Fibroblast of lung (primary cell): Measurements from ENCODE around the gene IZUMO3.

Source experiments
- EZH2 ChIP-seq: IDR thresholded peaks from 2 replicates; pipeline ENCODE4 v1.5.1; 2012; ENCODE audit warnings: low read length, control low read depth, mild to moderate bottlenecking; ENCODE audit errors: missing control alignments
- TF ChIP-seq, protein P1 (sequence below), 2 donors: IDR thresholded peaks in 1 of 2; conservative IDR thresholded peaks in 1 of 2; 1 replicate in 1 of 2; 2 replicates in 1 of 2; pipeline ENCODE4 v1.5.1; 2011 to 2012; ENCODE audit warnings: low read length in 2 of 2, control low read depth in 1 of 2, inconsistent platforms in 1 of 2, low read depth in 1 of 2, mild to moderate bottlenecking in 1 of 2

DNA sequence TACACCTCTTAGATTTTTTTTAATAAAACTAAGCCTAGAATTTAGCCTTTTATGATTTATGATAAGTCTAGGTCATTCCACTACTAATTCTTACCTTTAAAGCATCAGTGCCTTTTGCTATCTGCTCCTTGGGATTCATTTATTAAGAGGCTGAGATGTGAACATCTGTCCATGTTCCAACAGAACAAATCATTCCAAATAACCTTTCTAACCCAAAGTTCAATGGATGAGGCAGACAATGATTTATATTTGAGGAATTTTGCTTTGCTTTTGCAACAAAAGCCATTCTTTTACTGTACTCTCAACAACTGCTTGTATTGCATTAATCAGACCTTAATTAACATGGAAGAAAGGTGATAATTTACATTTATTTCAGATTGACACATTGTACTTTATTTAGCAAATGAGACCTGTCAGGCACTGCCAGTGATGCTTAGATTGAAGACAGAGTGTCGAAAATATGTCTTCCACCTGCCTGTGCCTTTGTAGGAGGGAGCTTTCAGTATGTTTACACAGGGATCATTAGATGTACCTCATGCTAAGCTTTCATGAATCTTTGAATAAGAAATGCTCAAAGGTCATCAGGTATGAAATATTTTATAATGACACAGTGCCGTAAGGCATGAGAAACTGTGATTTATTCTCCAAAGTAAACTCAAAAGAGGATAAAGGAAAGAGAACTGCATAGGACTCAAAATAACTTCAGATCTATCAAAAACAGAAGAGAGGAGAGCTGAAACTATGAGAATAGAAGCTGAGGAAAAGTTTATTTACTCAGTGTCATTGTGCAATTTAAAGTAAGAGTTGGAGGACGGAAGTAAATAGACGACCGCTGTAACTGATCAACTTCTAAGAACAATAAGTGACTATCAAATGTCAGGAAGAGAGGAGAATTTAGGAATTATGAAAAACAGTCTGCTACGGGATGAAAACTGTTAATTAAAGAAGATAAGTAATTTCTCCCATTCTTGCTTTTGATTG lies 36.7 kb upstream of the IZUMO3 start:
- TF ChIP-seq, protein P1, sequence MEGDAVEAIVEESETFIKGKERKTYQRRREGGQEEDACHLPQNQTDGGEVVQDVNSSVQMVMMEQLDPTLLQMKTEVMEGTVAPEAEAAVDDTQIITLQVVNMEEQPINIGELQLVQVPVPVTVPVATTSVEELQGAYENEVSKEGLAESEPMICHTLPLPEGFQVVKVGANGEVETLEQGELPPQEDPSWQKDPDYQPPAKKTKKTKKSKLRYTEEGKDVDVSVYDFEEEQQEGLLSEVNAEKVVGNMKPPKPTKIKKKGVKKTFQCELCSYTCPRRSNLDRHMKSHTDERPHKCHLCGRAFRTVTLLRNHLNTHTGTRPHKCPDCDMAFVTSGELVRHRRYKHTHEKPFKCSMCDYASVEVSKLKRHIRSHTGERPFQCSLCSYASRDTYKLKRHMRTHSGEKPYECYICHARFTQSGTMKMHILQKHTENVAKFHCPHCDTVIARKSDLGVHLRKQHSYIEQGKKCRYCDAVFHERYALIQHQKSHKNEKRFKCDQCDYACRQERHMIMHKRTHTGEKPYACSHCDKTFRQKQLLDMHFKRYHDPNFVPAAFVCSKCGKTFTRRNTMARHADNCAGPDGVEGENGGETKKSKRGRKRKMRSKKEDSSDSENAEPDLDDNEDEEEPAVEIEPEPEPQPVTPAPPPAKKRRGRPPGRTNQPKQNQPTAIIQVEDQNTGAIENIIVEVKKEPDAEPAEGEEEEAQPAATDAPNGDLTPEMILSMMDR (conservative IDR thresholded peaks at IDR 0.05 in 1 of 2, IDR thresholded peaks at IDR 0.05 in 1 of 2; ENCODE audit: low read depth in 1 of 2, low read length in 2 of 2), result no peak
- TF ChIP-seq EZH2, result no peak
